Calu3 (cell line): Measurements from ENCODE around the gene JSRP1. TPM values are rescaled to one million over a fixed set of nuclear protein-coding genes. Genes with fewer than 3 reads are reported as not detected.
A peak's percentile ranks its signal among the peaks of the same experiment; 100 is the strongest.

Experiments
- BruUV-seq: library from RNA; stranded (reverse); fragments of 400-500 nt; replicated peaks from 2 replicates; lab custom pipeline; 2021; lab: Mats Ljungman, UMichigan
- CTCF ChIA-PET: fragments of 300-600 bp; sonication (Branson Sonifier 250); formaldehyde crosslinking; loops from one replicate; lab custom pipeline; 2022; ENCODE audit warnings: antibody characterized with exemption; lab: Charles Lee
- DNase-seq: peaks from one replicate; pipeline ENCODE4 v3.0.0; 2022
- H3K27ac Mint-ChIP-seq: one replicate; pipeline ENCODE4 v1.8.0; 2022; ENCODE audit warnings: mixed read lengths; ENCODE audit not compliant: unreplicated experiment
- H3K27me3 Mint-ChIP-seq: one replicate; pipeline ENCODE4 v1.8.0; 2022; ENCODE audit warnings: mixed read lengths; ENCODE audit not compliant: unreplicated experiment
- H3K36me3 Mint-ChIP-seq: one replicate; pipeline ENCODE4 v1.8.0; 2022; ENCODE audit warnings: mild to moderate bottlenecking, moderate library complexity, mixed read lengths; ENCODE audit not compliant: insufficient read depth, unreplicated experiment
- H3K4me1 Mint-ChIP-seq: one replicate; pipeline ENCODE4 v1.8.0; 2022; ENCODE audit warnings: mild to moderate bottlenecking, low read depth, mixed read lengths; ENCODE audit not compliant: unreplicated experiment
- H3K4me3 Mint-ChIP-seq: one replicate; pipeline ENCODE4 v1.8.0; 2022; ENCODE audit warnings: mild to moderate bottlenecking, low read depth, moderate library complexity, mixed read lengths; ENCODE audit not compliant: unreplicated experiment
- H3K9me3 Mint-ChIP-seq: one replicate; pipeline ENCODE4 v1.8.0; 2022; ENCODE audit warnings: low read depth, mixed read lengths; ENCODE audit not compliant: unreplicated experiment
- CTCF ChIP-seq: fragments of 200-600 bp; IDR thresholded peaks from one replicate; pipeline ENCODE4 v1.8.0; 2022; ENCODE audit warnings: antibody characterized with exemption; ENCODE audit not compliant: unreplicated experiment
- intact Hi-C: fragments of 100-400 bp; cut with micrococcal nuclease; formaldehyde crosslinking; loops from one replicate; pipeline ENCODE4 v1.10.0; 2022; ENCODE audit not compliant: unreplicated experiment
- total RNA-seq: library from RNA; stranded (reverse); gene quantifications from 2 replicates; pipeline ENCODE4 v1.2.3, GENCODE V29; 2022

The JSRP1 gene
- total RNA-seq, 1 experiment from 2014 or later, result 0.73 TPM

- no peak for TF ChIP-seq CTCF
- DNase-seq, result no peak
- Mint-ChIP-seq H3K4me3 (peak overlapping the region; percentile 78), H3K27ac (peak overlapping the region; percentile 90), H3K36me3 (peaks cover 69% of the 10 kb centered on the region), H3K27me3 (no peaks in the 10 kb centered on the region), H3K4me1 (peaks cover 36% of the 10 kb centered on the region), H3K9me3 (no peaks in the 10 kb centered on the region)
- TSS peak; percentile 49 for BruUV-seq
- CTCF ChIA-PET, result interaction anchor here (1.1 kb wide), 1 partner anchor 81 kb away, joined by 3 read pairs; no protein-coding TSS in a partner anchor
- intact Hi-C loops, result loop anchor here (5.0 to 10.0 kb wide), 2 partner anchors 35 to 82 kb away; partner anchors contain the start of gene AP3D1
These were observed 19.0 kb downstream of the JSRP1 start for GRCh38 chr19:2237051-2237868.

GRCh38 chr19:2236314-2237050, 19.7 kb downstream of the JSRP1 start, which contains the start of the genes PLEKHJ1 and SF3A2:
Gene PLEKHJ1, minus strand, starts transcription at chr19:2236329. Its CDS starts 81 bp downstream, at chr19:2236248.
Gene SF3A2, plus strand, starts transcription at chr19:2236824. Its CDS starts 6,595 bp downstream, at chr19:2243419.
- Mint-ChIP-seq H3K9me3 (no peaks in the 10 kb centered on the region), H3K36me3 (peaks cover 73% of the 10 kb centered on the region), H3K27me3 (no peaks in the 10 kb centered on the region), H3K4me3 (peak within 1 kb of the TSS; percentile 78), H3K4me1 (peaks cover 33% of the 10 kb centered on the region), H3K27ac (peak within 1 kb of the TSS; percentile 90)
- intact Hi-C loops, result loop anchor here (5.0 to 10.0 kb wide), 2 partner anchors 36 to 82 kb away; partner anchors contain the start of gene AP3D1
- DNase-seq, result peak; percentile 93
- no TSS peak for BruUV-seq
- CTCF ChIA-PET, result no interaction called here
- peak; percentile 87 for TF ChIP-seq CTCF

- Mint-ChIP-seq H3K4me3 (peak overlapping the region; percentile 78), H3K4me1 (peaks cover 29% of the 10 kb centered on the region), H3K9me3 (no peaks in the 10 kb centered on the region), H3K36me3 (peaks cover 78% of the 10 kb centered on the region), H3K27ac (peak overlapping the region; percentile 90), H3K27me3 (no peaks in the 10 kb centered on the region)
- CTCF ChIA-PET, result interaction anchor here (0.8 to 1.1 kb wide), 3 partner anchors 26 to 80 kb away, joined by 4 to 6 read pairs (median 4); no protein-coding TSS in a partner anchor
- no peak for DNase-seq
- no peak for TF ChIP-seq CTCF
- BruUV-seq, result no TSS peak
- intact Hi-C loops, result loop anchor here (5.0 to 10.0 kb wide), 2 partner anchors 36 to 81 kb away; partner anchors contain the start of gene AP3D1
These were observed 20.2 kb downstream of the JSRP1 start for GRCh38 chr19:2236064-2236313.

- intact Hi-C loops, result loop anchor here (5.0 to 10.0 kb wide), 2 partner anchors 37 to 81 kb away; partner anchors contain the start of gene AP3D1
- BruUV-seq, result no TSS peak
These were observed 20.7 kb downstream of the JSRP1 start for GRCh38 chr19:2235381-2236063.

More at GRCh38 chr19:2235381-2236063, 20.7 kb downstream of the JSRP1 start:
- H3K27me3 Mint-ChIP-seq, result no peaks in the 10 kb centered on the region
- DNase-seq, result peak; percentile 28
- peak overlapping the region; percentile 78 for H3K4me3 Mint-ChIP-seq
- H3K9me3 Mint-ChIP-seq, result no peaks in the 10 kb centered on the region
- CTCF ChIA-PET, result interaction anchor here (0.5 to 1.1 kb wide), 4 partner anchors 27 to 80 kb away, joined by 3 to 6 read pairs (median 4); no protein-coding TSS in a partner anchor
- no peak overlapping the region for H3K27ac Mint-ChIP-seq
- H3K36me3 Mint-ChIP-seq, result peaks cover 82% of the 10 kb centered on the region
- TF ChIP-seq CTCF, result no peak
- H3K4me1 Mint-ChIP-seq, result peaks cover 24% of the 10 kb centered on the region
